HepG2 (cell line): ENCODE results near the gene ARL4D. TPM values are rescaled to one million over a fixed set of nuclear protein-coding genes. Genes with fewer than 3 reads are reported as not detected.

Experiments used
- EEA1 ChIP-seq: sonication (generic); formaldehyde crosslinking; IDR thresholded peaks from 2 replicates; pipeline ENCODE4 v1.5.1; 2020; ENCODE audit warnings: mild to moderate bottlenecking, missing genetic modification reagents, borderline replicate concordance
- FOSL2 ChIP-seq: sonication (generic); formaldehyde crosslinking; IDR thresholded peaks from 2 replicates; pipeline ENCODE4 v1.4.0; 2020; ENCODE audit warnings: missing genetic modification reagents
- KAT2B ChIP-seq: fragments of 150-350 bp; IDR thresholded peaks from 2 replicates; pipeline ENCODE4 v1.6.1; 2014; ENCODE audit warnings: low read depth, low read length, borderline replicate concordance
- KDM2A ChIP-seq: sonication (generic); formaldehyde crosslinking; IDR thresholded peaks from 2 replicates; pipeline ENCODE4 v1.4.0; 2020; ENCODE audit warnings: low read depth, missing genetic modification reagents, borderline replicate concordance
- ZNF260 ChIP-seq: sonication (generic); formaldehyde crosslinking; IDR thresholded peaks from 2 replicates; pipeline ENCODE4 v1.4.0; 2020; ENCODE audit warnings: missing genetic modification reagents, low read depth, mild to moderate bottlenecking, borderline replicate concordance
- ZNF318 ChIP-seq: sonication (generic); formaldehyde crosslinking; IDR thresholded peaks from 2 replicates; pipeline ENCODE4 v1.4.0; 2020; ENCODE audit warnings: mild to moderate bottlenecking, missing genetic modification reagents
- ZNF33B ChIP-seq: sonication (generic); formaldehyde crosslinking; IDR thresholded peaks from 2 replicates; pipeline ENCODE4 v1.5.1; 2020; ENCODE audit warnings: mild to moderate bottlenecking, missing genetic modification reagents
- ZNF792 ChIP-seq: IDR thresholded peaks from 2 replicates; pipeline ENCODE4 v1.6.1; 2016
- ZSCAN22 ChIP-seq: sonication (generic); formaldehyde crosslinking; IDR thresholded peaks from 2 replicates; pipeline ENCODE4 v1.4.0; 2020; ENCODE audit warnings: mild to moderate bottlenecking, missing genetic modification reagents
- ZSCAN30 ChIP-seq: sonication (generic); formaldehyde crosslinking; IDR thresholded peaks from 2 replicates; pipeline ENCODE4 v1.5.0; 2020; ENCODE audit warnings: mild to moderate bottlenecking, missing genetic modification reagents
- ZSCAN31 ChIP-seq: sonication (generic); formaldehyde crosslinking; IDR thresholded peaks from 2 replicates; pipeline ENCODE4 v1.5.0; 2020; ENCODE audit warnings: low read depth, mild to moderate bottlenecking, missing genetic modification reagents
- polyA plus RNA-seq, 8 experiments: library from polyadenylated mRNA; depleted of rRNA in 3 of 8; stranded (reverse) in 7 of 8; unstranded in 1 of 8; fragments of >200 nt; fragmentation: Illumina TruSeq in 4 of 8; extraction: Trizol in 4 of 8; gene quantifications; 2 replicates each; pipeline versions ENCODE4 v1.2.1 to v1.2.3, GENCODE V29; 2011 to 2016; ENCODE audit warnings: low read depth in 4 of 8, missing spikeins in 1 of 8, mixed read lengths in 1 of 8; ENCODE audit not compliant: insufficient read depth in 1 of 8
- total RNA-seq, 5 experiments: library from RNA; depleted of rRNA; stranded (reverse); fragments of >200 nt; fragmentation: Illumina TruSeq; extraction: Trizol; gene quantifications; 2 replicates each; pipeline ENCODE4 v1.2.3, GENCODE V29; 2016; ENCODE audit warnings: low read depth in 1 of 5

ARL4D gene
- total and polyA plus RNA-seq, 2 of the 13 experiments (the other 11 are each of a cell fraction or from before 2014, with no cell fraction given) = 9.0 to 25.9 TPM

GRCh38 chr17:43402078-43402477 is 3.3 kb downstream of the ARL4D start (continued):
- TF ChIP-seq ZNF33B (CRISPR knock-in tag) = no peak
- no peak for TF ChIP-seq ZSCAN31 (CRISPR knock-in tag)
- no peak for TF ChIP-seq KAT2B
- no peak for TF ChIP-seq ZSCAN30 (CRISPR knock-in tag)
- no peak for TF ChIP-seq ZNF260
- no peak for TF ChIP-seq EEA1 (CRISPR knock-in tag)
- TF ChIP-seq ZNF318 (CRISPR knock-in tag) = no peak
- no peak for TF ChIP-seq ZSCAN22
- TF ChIP-seq ZNF792 (CRISPR knock-in tag) = no peak
- no peak; the same call in 1 of the 2 replicates for TF ChIP-seq KDM2A (CRISPR knock-in tag)
- no peak for TF ChIP-seq FOSL2 (CRISPR knock-in tag)
